Nephron (organoid): Measurements from ENCODE around the gene CEP152.

Experiments
- H3K27ac Mint-ChIP-seq, 3 experiments: 2 replicates each; pipeline ENCODE4 v1.8.0; 2020; ENCODE audit warnings: mixed read lengths in 3 of 3, mild to moderate bottlenecking in 2 of 3, moderate library complexity in 1 of 3
- H3K27me3 Mint-ChIP-seq: 2 replicates; pipeline ENCODE4 v1.8.0; 2021; ENCODE audit warnings: low read depth, mild to moderate bottlenecking, moderate library complexity, mixed read lengths
- H3K36me3 Mint-ChIP-seq: 2 replicates; pipeline ENCODE4 v1.8.0; 2020; ENCODE audit warnings: low read depth, mixed read lengths
- H3K4me1 Mint-ChIP-seq: 2 replicates; pipeline ENCODE4 v1.8.0; 2020; ENCODE audit warnings: mixed read lengths
- H3K4me3 Mint-ChIP-seq, 3 experiments: 2 replicates each; pipeline ENCODE4 v1.8.0; 2020; ENCODE audit warnings: mild to moderate bottlenecking in 3 of 3, mixed read lengths in 3 of 3, moderate library complexity in 2 of 3
- H3K9me3 Mint-ChIP-seq: 2 replicates; pipeline ENCODE4 v1.8.0; 2020; ENCODE audit warnings: mixed read lengths
- CTCF ChIP-seq, 3 experiments: fragments of 200-600 bp; sonication (generic); IDR thresholded peaks; one replicate each; pipeline ENCODE4 v1.5.0; 2021; ENCODE audit warnings: antibody characterized with exemption in 3 of 3; ENCODE audit not compliant: unreplicated experiment in 3 of 3

The CEP152 gene

GRCh38 chr15:48720646-48721045, 90.2 kb downstream of the CEP152 start:
- no peak overlapping the region for H3K4me3 Mint-ChIP-seq
- H3K27ac Mint-ChIP-seq: no peak overlapping the region
- H3K36me3 Mint-ChIP-seq: peaks cover 16% of the 10 kb centered on the region
- peaks cover 15% of the 10 kb centered on the region for H3K9me3 Mint-ChIP-seq
- no peaks in the 10 kb centered on the region for H3K27me3 Mint-ChIP-seq
- no peak for TF ChIP-seq CTCF (IDR thresholded peaks at IDR 0.05; ENCODE audit: unreplicated experiment in 3 of 3)
- H3K4me1 Mint-ChIP-seq: peaks cover 13% of the 10 kb centered on the region

GRCh38 chr15:48719668-48720067, 91.2 kb downstream of the CEP152 start:
- no peaks in the 10 kb centered on the region for H3K27me3 Mint-ChIP-seq

GRCh38 chr15:48718646-48719045, 92.2 kb downstream of the CEP152 start:
- Mint-ChIP-seq H3K27ac (no peak overlapping the region), H3K27me3 (no peaks in the 10 kb centered on the region), H3K4me3 (no peak overlapping the region), H3K36me3 (peaks cover 20% of the 10 kb centered on the region), H3K9me3 (peaks cover 19% of the 10 kb centered on the region), H3K4me1 (peaks cover 13% of the 10 kb centered on the region)
- TF ChIP-seq CTCF (IDR thresholded peaks at IDR 0.05; ENCODE audit: unreplicated experiment in 3 of 3): no peak

More at GRCh38 chr15:48719668-48720067, 91.2 kb downstream of the CEP152 start:
- no peak for TF ChIP-seq CTCF (IDR thresholded peaks at IDR 0.05; ENCODE audit: unreplicated experiment in 3 of 3)
- Mint-ChIP-seq H3K36me3 (peaks cover 20% of the 10 kb centered on the region), H3K9me3 (peaks cover 19% of the 10 kb centered on the region), H3K4me3 (no peak overlapping the region), H3K4me1 (peaks cover 13% of the 10 kb centered on the region), H3K27ac (no peak overlapping the region)

GRCh38 chr15:48717458-48717857, 93.4 kb downstream of the CEP152 start:
- H3K36me3 Mint-ChIP-seq: peaks cover 20% of the 10 kb centered on the region
- TF ChIP-seq CTCF (IDR thresholded peaks at IDR 0.05; ENCODE audit: unreplicated experiment in 3 of 3): no peak
- H3K9me3 Mint-ChIP-seq: peaks cover 19% of the 10 kb centered on the region
- no peaks in the 10 kb centered on the region for H3K27me3 Mint-ChIP-seq
- peaks cover 13% of the 10 kb centered on the region for H3K4me1 Mint-ChIP-seq
- no peak overlapping the region for H3K4me3 Mint-ChIP-seq
- no peak overlapping the region for H3K27ac Mint-ChIP-seq

- H3K9me3 Mint-ChIP-seq: peaks cover 18% of the 10 kb centered on the region
- H3K36me3 Mint-ChIP-seq: peaks cover 20% of the 10 kb centered on the region
- no peak for TF ChIP-seq CTCF (IDR thresholded peaks at IDR 0.05; ENCODE audit: unreplicated experiment in 3 of 3)
- H3K4me3 Mint-ChIP-seq: no peak overlapping the region
- no peaks in the 10 kb centered on the region for H3K27me3 Mint-ChIP-seq
- no peaks in the 10 kb centered on the region for H3K4me1 Mint-ChIP-seq
- H3K27ac Mint-ChIP-seq: no peak overlapping the region
Observed at GRCh38 chr15:48712546-48712945, 98.3 kb downstream of the CEP152 start.

GRCh38 chr15:48710952-48711495, 99.8 kb downstream of the CEP152 start:
- Mint-ChIP-seq H3K4me1 (no peaks in the 10 kb centered on the region), H3K4me3 (no peak overlapping the region), H3K27ac (no peak overlapping the region), H3K9me3 (peaks cover 20% of the 10 kb centered on the region), H3K27me3 (no peaks in the 10 kb centered on the region), H3K36me3 (peaks cover 12% of the 10 kb centered on the region)
- TF ChIP-seq CTCF (IDR thresholded peaks at IDR 0.05; ENCODE audit: unreplicated experiment in 3 of 3): no peak
